ENCODE results near the gene STXBP5.

STXBP5 gene

DNA sequence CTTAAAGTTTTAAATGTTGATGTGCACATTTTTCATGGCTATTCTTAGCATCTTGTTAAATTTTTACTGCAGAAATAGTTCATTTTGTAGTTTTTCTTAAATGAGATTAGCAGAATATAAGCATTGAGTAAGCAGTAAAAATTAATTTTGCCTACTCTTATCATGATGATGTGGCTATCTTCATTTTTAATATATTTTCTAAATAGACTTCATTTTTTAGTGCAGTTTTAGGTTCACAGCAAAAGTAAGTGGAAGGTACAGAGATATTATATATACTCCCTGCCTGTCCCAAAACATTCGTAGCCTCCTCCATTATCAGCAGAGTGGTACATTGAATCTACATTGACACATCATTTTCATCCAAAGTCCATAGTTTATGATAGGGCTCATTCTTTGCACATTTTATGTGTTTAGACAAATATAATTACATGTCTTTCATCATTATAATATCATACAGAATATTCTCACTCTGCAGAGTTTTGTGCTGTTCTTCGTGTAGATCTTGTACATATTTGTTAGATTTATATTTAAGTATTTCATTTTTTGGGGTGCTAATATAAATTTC lies 13.7 kb downstream of the STXBP5 start:
- no peaks in the 10 kb centered on the region for H3K27me3 ChIP-seq (ENCODE audit: control insufficient read depth, insufficient read depth, low read length)
- no peaks in the 10 kb centered on the region for H3K4me1 ChIP-seq (ENCODE audit: control insufficient read depth, insufficient read depth, low read length)
- H3K4me3 ChIP-seq (ENCODE audit: low read length) = no peak overlapping the region
- no peak overlapping the region for H3K9ac ChIP-seq (ENCODE audit: low read length)
- no peaks in the 10 kb centered on the region for H3K9me3 ChIP-seq (ENCODE audit: control insufficient read depth, low read length)
- H3K36me3 ChIP-seq (ENCODE audit: control insufficient read depth, insufficient read depth, low read length) = no peaks in the 10 kb centered on the region

DNA sequence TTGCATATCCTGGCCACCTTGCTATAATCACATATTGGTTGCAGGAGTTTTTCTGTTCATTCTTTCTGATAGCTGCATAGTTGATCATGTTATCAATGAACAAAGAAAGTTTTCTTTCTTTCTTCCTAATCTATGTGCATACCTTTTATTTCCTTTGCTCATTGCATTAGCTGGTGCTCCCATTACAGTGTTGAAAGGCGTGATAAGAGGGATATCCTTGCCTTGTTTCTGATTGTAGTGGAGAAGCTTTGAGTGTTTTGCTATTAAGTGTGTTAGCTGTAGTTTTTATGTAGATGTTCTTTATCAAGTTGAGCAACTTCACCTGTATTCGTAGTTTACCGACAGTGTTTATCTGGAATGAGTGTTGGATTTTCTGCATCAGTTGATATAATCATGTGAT lies 14.6 kb downstream of the STXBP5 start:
- Histone ChIP-seq H3K4me1 (ENCODE audit: control insufficient read depth, insufficient read depth, low read length) (no peaks in the 10 kb centered on the region), H3K27me3 (ENCODE audit: control insufficient read depth, insufficient read depth, low read length) (no peaks in the 10 kb centered on the region), H3K36me3 (ENCODE audit: control insufficient read depth, insufficient read depth, low read length) (no peaks in the 10 kb centered on the region), H3K9ac (ENCODE audit: low read length) (no peak overlapping the region), H3K4me3 (ENCODE audit: low read length) (no peak overlapping the region), H3K9me3 (ENCODE audit: control insufficient read depth, low read length) (no peaks in the 10 kb centered on the region)

DNA sequence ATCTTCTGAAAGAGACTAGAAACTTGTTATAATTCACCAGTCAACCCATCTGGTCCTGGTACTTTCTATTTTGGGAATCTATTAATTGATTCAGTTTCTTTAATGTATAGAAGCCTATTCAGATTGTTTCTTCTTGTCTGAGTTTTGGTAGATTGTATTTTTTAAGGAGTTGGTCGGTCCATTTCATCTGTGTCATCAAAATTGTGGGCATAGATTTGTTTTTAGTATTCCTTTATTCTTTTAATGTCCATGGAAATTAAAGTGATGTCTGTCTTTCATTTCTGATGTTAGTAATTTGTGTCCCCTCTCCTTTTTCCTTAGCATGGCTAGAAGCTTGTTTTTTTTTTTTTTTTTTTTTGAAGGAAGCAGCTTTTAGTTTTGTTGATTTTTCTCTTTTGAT lies 15.2 kb downstream of the STXBP5 start:
- no peak overlapping the region for H3K9ac ChIP-seq (ENCODE audit: low read length)
- H3K4me1 ChIP-seq (ENCODE audit: control insufficient read depth, insufficient read depth, low read length) = no peaks in the 10 kb centered on the region
- no peaks in the 10 kb centered on the region for H3K9me3 ChIP-seq (ENCODE audit: control insufficient read depth, low read length)
- no peaks in the 10 kb centered on the region for H3K36me3 ChIP-seq (ENCODE audit: control insufficient read depth, insufficient read depth, low read length)
- no peaks in the 10 kb centered on the region for H3K27me3 ChIP-seq (ENCODE audit: control insufficient read depth, insufficient read depth, low read length)
- H3K4me3 ChIP-seq (ENCODE audit: low read length) = no peak overlapping the region

DNA sequence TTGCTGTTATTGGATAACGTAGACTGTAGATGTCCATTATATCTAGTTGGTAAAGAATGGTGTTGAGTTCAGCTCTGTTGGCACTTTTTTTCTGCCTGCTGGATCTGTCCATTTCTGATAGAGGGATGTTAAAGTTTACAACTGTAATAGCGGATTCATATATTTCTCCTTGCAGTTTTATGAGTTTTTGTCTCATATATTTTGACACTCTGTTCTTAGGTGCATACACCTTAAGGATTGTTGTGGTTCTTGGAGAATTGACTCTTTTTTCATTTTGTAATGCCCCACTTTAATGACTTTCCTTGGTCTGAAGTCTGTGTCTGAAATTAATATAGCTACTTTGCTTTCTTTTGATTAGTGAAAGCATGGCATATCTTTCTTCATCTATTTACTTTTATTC lies 16.1 kb downstream of the STXBP5 start:
- H3K9ac ChIP-seq (ENCODE audit: low read length) = no peak overlapping the region
- H3K4me1 ChIP-seq (ENCODE audit: control insufficient read depth, insufficient read depth, low read length) = no peaks in the 10 kb centered on the region
- H3K27me3 ChIP-seq (ENCODE audit: control insufficient read depth, insufficient read depth, low read length) = no peaks in the 10 kb centered on the region
- no peaks in the 10 kb centered on the region for H3K9me3 ChIP-seq (ENCODE audit: control insufficient read depth, low read length)
- no peaks in the 10 kb centered on the region for H3K36me3 ChIP-seq (ENCODE audit: control insufficient read depth, insufficient read depth, low read length)
- no peak overlapping the region for H3K4me3 ChIP-seq (ENCODE audit: low read length)

DNA sequence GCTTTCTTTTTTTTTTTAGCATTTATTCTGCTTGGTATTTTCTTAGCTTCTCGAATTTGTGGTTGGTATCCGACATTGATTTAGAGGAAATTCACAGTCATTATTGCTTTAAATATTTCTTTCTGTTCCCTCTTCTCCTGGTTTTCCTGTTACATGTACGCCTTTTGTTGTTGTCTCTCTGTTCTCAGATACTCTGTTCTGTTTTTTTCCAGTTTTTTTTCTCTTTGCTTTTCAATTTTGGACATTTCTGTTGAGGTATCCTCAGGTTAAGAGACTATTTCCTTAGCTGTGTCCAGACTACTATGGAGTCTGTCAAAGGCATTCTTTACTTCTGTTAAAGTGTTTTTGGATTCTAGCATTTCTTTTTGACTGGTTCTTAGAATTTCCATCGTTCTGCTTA lies 17.5 kb downstream of the STXBP5 start:
- Histone ChIP-seq H3K4me3 (ENCODE audit: low read length) (no peak overlapping the region), H3K9ac (ENCODE audit: low read length) (no peak overlapping the region), H3K27me3 (ENCODE audit: control insufficient read depth, insufficient read depth, low read length) (no peaks in the 10 kb centered on the region), H3K4me1 (ENCODE audit: control insufficient read depth, insufficient read depth, low read length) (no peaks in the 10 kb centered on the region), H3K9me3 (ENCODE audit: control insufficient read depth, low read length) (no peaks in the 10 kb centered on the region), H3K36me3 (ENCODE audit: control insufficient read depth, insufficient read depth, low read length) (no peaks in the 10 kb centered on the region)

DNA sequence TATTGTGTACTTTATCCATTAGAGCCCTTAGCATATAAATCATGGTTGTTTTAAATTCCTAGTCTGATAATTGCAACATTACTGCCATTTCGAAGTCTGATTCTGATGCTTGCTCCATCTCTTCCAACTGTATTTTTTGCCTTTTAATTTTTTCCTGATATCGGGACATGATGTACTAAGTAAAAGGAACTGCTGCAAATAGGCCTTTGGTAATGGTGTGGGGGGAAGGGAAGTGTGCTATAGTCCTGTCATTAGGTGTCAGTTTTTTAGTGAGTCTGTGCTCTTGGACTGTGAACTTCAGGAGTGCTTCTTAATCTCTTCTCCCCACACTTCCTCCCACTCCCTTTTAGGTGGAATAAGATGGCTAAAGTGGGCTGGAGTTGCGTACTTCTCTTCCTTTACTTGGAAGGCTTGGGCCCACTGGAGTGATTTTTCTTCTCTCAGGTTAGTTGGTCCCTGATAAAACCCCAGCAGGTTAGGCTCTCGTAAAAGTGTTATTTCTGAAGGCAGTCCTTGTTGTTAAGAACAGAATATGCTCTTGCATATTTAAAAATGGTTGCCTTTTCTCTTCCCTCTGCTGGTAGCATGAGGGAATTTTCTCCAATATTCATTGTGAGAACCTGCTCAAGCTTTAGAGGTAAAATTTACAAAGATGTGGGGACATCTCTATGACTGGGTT lies 18.1 kb downstream of the STXBP5 start:
- Histone ChIP-seq H3K27me3 (ENCODE audit: control insufficient read depth, insufficient read depth, low read length) (no peaks in the 10 kb centered on the region), H3K4me3 (ENCODE audit: low read length) (no peak overlapping the region), H3K4me1 (ENCODE audit: control insufficient read depth, insufficient read depth, low read length) (no peaks in the 10 kb centered on the region), H3K9me3 (ENCODE audit: control insufficient read depth, low read length) (no peaks in the 10 kb centered on the region), H3K9ac (ENCODE audit: low read length) (no peak overlapping the region), H3K36me3 (ENCODE audit: control insufficient read depth, insufficient read depth, low read length) (no peaks in the 10 kb centered on the region)

DNA sequence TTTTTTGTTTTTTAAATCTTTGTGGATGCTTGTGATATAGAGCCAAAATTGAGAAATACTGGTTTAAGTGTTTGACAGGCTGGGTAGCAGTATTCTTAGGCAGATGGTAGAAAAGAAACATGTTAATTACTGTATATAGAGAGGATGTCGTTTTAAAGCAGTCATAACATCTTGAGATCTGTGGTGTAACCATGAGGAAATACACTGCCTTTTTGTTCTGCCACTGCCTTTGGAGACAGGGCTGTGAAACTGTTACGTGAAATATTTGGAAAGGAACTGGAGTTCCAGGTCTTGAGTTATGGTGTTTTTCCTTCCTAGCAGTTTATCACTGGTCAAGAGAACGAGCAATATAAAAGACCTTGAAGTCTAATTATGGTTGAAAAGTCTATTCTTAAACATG lies 19.5 kb downstream of the STXBP5 start:
- H3K4me3 ChIP-seq (ENCODE audit: low read length) = no peak overlapping the region

DNA sequence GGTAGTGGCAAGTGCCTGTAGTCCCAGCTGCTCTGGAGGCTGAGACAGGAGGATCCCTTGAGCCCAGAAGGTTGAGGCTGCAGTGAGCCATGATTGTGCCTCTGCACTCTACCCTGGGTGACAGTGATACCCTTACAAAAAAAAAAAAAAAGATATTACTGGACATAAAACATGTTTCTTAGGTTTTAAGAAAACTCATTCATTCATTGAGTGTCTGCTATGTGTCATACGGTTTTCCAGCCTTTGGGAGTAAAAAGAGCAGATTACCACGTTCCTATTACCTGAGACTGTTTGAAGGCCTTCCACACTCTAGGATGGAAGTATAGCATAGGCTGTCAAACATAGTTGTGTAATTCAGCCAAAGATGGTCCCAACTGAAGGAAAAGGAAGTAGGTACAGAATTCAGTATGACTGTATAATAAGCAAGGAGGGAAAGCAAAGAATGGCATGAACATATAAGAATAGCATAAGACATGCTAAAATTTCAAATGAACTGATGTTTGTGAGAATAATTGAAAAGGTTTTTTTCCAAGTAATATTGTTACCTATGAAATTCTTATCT lies 22.0 kb downstream of the STXBP5 start:
- H3K9ac ChIP-seq (ENCODE audit: low read length) = no peak overlapping the region
- H3K4me3 ChIP-seq (ENCODE audit: low read length) = no peak overlapping the region
- H3K4me1 ChIP-seq (ENCODE audit: control insufficient read depth, insufficient read depth, low read length) = no peaks in the 10 kb centered on the region
- no peaks in the 10 kb centered on the region for H3K36me3 ChIP-seq (ENCODE audit: control insufficient read depth, insufficient read depth, low read length)
- H3K9me3 ChIP-seq (ENCODE audit: control insufficient read depth, low read length) = no peaks in the 10 kb centered on the region
- H3K27me3 ChIP-seq (ENCODE audit: control insufficient read depth, insufficient read depth, low read length) = no peaks in the 10 kb centered on the region

More for the DNA sequence above, 19.5 kb downstream of the STXBP5 start:
- H3K4me1 ChIP-seq (ENCODE audit: control insufficient read depth, insufficient read depth, low read length) = no peaks in the 10 kb centered on the region
- no peak overlapping the region for H3K9ac ChIP-seq (ENCODE audit: low read length)
- no peaks in the 10 kb centered on the region for H3K9me3 ChIP-seq (ENCODE audit: control insufficient read depth, low read length)
- no peaks in the 10 kb centered on the region for H3K36me3 ChIP-seq (ENCODE audit: control insufficient read depth, insufficient read depth, low read length)
- no peaks in the 10 kb centered on the region for H3K27me3 ChIP-seq (ENCODE audit: control insufficient read depth, insufficient read depth, low read length)

DNA sequence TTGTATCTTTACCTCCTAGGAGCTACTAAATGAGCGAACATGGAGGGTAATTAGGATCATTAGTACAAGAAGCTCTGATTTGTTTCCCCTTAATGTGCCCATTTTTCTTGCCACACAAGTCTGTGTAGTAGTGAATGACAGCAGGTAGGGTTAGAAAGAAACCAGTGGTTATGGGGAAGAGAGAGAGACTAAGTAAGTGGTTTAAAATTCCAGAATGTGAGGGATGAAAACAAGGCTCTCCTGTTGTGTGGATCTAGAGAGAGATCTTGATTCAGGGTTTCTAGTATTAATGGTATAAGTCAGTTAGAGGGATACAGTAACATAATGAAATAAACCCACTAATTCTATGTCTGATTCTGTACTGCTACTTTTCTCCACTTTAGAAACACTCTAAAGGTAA lies 22.7 kb downstream of the STXBP5 start:
- no peak overlapping the region for H3K4me3 ChIP-seq (ENCODE audit: low read length)
- no peaks in the 10 kb centered on the region for H3K36me3 ChIP-seq (ENCODE audit: control insufficient read depth, insufficient read depth, low read length)
- no peaks in the 10 kb centered on the region for H3K27me3 ChIP-seq (ENCODE audit: control insufficient read depth, insufficient read depth, low read length)
- no peaks in the 10 kb centered on the region for H3K4me1 ChIP-seq (ENCODE audit: control insufficient read depth, insufficient read depth, low read length)
- H3K9ac ChIP-seq (ENCODE audit: low read length) = no peak overlapping the region
- no peaks in the 10 kb centered on the region for H3K9me3 ChIP-seq (ENCODE audit: control insufficient read depth, low read length)

DNA sequence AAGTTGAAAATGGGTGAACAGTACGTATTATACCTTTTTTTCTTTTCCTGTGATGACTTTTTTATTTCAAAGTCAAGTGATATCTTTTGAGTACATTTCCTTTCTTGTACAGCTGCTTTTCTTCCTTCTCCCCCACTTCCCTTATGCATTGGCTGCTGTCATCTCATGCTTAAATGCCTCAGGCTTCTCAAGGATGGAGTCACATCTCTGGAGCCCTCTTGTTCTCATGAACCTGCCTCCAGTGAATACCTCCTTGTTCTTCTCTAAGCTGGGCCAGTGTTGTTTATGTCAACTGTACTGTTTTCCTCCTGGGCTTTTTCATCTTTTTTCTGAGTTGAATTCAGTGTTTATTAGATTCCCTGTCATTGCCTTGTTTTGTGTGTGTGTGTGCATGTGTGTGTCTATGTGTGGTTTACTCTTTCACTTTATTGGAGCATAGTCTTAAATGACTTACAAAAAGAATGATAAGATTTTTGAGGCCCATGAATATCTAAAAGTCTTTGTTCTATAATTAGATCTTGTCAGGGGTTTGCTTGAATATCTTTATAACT lies 23.6 kb downstream of the STXBP5 start:
- no peaks in the 10 kb centered on the region for H3K4me1 ChIP-seq (ENCODE audit: control insufficient read depth, insufficient read depth, low read length)
- H3K36me3 ChIP-seq (ENCODE audit: control insufficient read depth, insufficient read depth, low read length) = no peaks in the 10 kb centered on the region
- no peaks in the 10 kb centered on the region for H3K9me3 ChIP-seq (ENCODE audit: control insufficient read depth, low read length)
- no peak overlapping the region for H3K4me3 ChIP-seq (ENCODE audit: low read length)
- H3K27me3 ChIP-seq (ENCODE audit: control insufficient read depth, insufficient read depth, low read length) = no peaks in the 10 kb centered on the region
- H3K9ac ChIP-seq (ENCODE audit: low read length) = no peak overlapping the region

DNA sequence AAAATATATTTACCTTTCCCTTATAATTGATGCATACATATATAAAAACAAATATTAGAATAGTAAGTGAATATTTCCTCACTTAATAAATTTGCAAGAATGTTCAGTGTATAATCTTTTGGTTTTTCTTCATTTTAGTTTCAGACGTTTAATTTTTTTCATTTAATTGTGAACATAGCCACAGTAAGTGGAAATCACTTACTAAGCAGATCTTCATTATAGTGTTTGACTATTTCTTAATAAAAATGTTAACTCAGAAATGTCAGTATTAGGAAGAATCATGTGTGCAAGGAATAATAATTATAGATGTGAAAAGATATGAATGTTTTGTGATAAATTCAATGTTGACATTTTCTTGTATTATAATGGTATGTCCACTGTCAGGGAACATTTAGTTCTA lies 27.4 kb downstream of the STXBP5 start:
- Histone ChIP-seq H3K9me3 (ENCODE audit: control insufficient read depth, low read length) (no peaks in the 10 kb centered on the region), H3K4me1 (ENCODE audit: control insufficient read depth, insufficient read depth, low read length) (no peaks in the 10 kb centered on the region), H3K27me3 (ENCODE audit: control insufficient read depth, insufficient read depth, low read length) (no peaks in the 10 kb centered on the region), H3K36me3 (ENCODE audit: control insufficient read depth, insufficient read depth, low read length) (no peaks in the 10 kb centered on the region), H3K9ac (ENCODE audit: low read length) (no peak overlapping the region), H3K4me3 (ENCODE audit: low read length) (no peak overlapping the region)

DNA sequence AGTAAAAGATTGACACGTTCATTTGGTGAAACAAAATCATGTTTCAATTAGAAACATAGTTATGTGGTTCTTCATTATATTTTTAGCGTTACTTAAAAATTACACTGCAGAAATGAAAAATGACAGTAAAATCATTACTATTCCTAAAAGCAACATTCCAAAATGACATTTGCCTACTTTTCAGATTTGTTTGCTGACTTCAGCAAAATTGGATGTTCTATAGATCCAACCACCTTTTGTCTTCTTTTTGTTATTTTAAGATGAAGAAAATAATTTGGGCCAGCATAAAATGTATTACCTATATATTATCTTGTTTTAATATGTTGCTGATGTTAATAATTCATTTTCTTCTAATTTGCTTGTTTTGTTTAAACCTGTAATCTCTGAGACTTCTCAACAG lies 30.5 kb downstream of the STXBP5 start:
- H3K27me3 ChIP-seq (ENCODE audit: control insufficient read depth, insufficient read depth, low read length) = no peaks in the 10 kb centered on the region
- H3K4me1 ChIP-seq (ENCODE audit: control insufficient read depth, insufficient read depth, low read length) = no peaks in the 10 kb centered on the region
- no peaks in the 10 kb centered on the region for H3K9me3 ChIP-seq (ENCODE audit: control insufficient read depth, low read length)
- H3K4me3 ChIP-seq (ENCODE audit: low read length) = no peak overlapping the region
- no peaks in the 10 kb centered on the region for H3K36me3 ChIP-seq (ENCODE audit: control insufficient read depth, insufficient read depth, low read length)
- H3K9ac ChIP-seq (ENCODE audit: low read length) = no peak overlapping the region
